SKM-1 (cell line): ENCODE measurements around the gene LAT.

Experiments used
- DNase-seq: peaks from one replicate; lab custom pipeline; 2025; ENCODE audit not compliant: unreplicated experiment; lab: John Stamatoyannopoulos, UW

The LAT gene

DNA sequence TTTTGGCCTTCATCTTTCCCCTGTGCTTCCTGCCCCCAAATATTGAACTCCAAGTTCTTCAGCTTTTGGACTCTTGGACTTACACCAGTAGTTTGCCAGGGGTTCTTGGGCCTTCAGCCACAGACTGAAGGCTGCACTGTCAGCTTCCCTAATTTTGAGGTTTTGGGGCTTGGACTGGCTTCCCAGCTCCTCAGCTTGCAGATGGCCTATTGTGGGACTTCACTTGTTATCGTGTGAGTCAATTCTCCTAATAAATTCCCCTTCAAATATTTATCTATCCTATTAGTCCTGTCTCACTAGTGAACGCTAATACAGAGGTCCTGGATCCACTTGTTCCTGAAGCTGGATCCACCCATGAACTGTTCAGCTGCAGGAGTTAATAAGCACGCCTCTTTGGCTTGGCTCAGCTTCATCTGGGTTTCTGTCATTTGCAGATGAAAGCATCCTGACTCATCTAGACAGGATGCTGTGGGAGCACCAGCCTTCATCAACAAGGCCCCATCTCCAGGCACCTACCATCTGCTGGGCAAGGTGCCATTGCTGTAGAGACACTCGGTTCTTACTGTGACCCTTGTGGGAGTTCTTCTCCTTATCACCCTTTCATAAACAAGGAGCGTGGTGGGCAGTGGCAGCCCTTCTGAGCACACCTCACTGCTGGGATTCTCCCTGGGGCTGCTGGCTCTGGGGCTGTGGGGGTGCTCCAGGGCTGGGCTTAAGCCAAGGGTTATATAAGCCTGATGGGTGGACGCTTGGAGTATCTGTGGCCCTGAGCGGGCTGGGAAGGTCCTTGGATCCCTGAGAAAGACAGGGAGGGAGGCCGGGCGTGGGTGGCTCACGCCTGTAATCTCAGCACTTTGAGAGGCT lies 23.1 kb downstream of the LAT start:
- no peak for DNase-seq

DNA sequence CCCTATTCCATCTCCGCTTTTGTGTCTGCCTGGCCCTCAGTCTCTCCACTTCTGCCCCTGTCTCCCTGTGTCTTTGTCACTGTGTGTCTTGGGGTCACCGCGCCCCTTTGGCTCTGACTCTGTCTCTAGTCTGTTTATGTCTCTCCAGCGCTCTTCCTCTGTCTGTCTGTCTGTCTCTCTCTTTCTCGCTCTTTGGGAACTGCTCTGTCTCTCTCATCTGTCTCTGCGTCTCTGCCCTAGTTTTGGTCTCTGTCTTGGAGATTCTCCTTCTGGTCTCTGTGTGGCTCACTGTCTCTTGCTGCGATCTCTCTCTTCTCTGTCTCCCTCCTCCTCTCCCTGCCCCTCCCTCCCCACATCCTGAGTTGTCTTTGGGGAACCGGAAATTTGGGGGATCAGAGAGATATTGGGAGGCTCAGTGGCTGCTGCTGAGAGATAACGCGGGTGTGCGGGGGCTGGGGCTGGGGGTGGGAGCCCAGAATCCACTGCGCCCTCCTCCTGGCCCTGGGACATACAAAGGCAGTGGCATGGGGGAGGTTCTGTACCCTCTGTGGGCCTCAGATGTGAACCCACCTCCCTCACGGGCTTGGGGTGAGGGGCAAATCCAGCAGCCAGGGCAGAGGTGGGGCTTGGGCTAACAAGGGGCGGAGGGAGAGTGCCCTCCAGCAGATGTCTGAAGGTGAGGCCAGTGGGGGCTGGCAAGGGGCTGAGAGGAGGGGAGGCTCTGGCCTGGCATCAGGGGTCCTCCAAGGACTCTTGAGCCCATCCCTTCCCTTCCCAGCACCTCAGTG lies 24.4 kb downstream of the LAT start:
- DNase-seq: no peak

- DNase-seq: no peak
Measured at GRCh38 chr16:29009838-29010166, 24.9 kb downstream of the LAT start.

- DNase-seq: no peak
Measured at GRCh38 chr16:29011112-29011511, 26.3 kb downstream of the LAT start.

- DNase-seq: no peak
Measured at GRCh38 chr16:29011851-29012250, 27.0 kb downstream of the LAT start.

DNA sequence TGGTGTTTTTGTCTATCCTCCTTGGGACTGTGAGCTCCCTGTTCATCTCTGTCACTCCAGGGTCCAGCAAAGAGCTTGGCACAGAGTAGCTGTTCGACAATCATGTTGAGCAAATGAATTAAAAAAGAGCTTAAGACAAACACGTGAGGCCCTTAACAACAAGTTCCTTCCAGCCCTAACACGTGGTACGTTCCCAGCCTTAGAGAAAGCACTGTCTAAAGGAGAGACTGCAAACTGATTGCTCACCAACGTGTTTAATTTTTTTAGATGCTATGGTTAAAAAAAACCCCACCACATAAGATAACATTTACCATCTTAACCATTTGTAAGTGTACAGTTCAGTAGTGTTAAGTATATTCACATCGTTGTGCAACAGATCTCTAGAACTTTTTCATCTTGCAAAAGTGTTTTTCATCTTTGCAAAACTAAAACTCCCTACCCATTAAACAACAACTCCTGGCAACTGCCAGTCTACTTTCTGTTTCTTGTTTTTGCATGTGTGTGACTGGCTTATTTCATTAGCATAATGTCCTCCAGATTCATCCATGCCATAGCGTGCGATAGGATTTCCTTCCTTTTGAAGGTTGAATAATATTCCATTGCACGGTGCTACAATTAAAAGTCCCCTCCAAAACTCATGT lies 28.2 kb downstream of the LAT start:
- no peak for DNase-seq

DNA sequence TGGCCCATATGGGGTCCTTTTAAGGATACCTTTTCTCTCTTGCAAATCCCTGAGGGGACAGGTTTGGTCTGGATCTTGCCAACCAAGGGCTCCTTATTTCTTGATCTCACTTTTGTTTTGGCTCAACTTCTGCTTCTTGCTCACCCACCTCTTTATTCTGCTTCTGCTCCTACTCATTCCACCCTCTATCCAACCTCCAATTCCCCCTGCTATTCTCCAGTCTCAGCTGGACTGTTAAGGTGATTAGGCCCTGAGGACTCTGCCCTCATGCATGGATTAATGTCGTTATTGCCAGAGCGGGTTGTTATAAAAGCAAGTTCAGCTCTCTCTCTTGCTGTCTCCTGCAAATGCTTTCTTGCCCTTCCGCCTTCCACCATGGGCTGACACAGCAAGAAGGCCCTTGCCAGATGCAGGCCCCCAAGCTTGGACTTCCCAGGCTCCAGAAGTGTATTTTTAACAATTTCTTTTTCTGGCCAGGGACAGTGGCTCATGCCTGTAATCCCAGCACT lies 29.8 kb downstream of the LAT start:
- no peak for DNase-seq

- no peak for DNase-seq
Measured at GRCh38 chr16:29022196-29022595, 37.3 kb downstream of the LAT start.

- no peak for DNase-seq
Measured at GRCh38 chr16:29023279-29024277, 38.7 kb downstream of the LAT start.

GRCh38 chr16:29024278-29024677 lies 39.4 kb downstream of the LAT start:
- DNase-seq: no peak

GRCh38 chr16:29025218-29025617 lies 40.4 kb downstream of the LAT start:
- DNase-seq: no peak

DNA sequence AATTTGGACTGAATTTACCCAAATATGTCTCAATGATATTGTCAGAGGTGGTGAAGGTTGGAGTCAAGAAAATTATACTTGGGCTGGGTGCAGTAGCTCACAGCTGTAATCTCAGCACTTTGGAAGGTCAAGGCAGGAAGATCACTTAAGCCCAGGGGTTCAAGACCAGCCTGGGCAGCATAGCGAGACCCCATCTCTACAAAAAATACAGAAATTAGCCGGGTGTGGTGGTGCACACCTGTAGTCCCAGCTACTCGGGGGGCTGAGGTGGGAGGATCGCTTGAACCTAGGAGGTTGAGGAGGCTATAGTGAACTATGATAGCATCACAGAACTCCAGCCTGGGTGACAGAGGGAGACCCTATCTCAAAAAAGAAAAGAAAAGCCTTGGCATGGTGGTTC lies 40.9 kb downstream of the LAT start:
- no peak for DNase-seq

DNA sequence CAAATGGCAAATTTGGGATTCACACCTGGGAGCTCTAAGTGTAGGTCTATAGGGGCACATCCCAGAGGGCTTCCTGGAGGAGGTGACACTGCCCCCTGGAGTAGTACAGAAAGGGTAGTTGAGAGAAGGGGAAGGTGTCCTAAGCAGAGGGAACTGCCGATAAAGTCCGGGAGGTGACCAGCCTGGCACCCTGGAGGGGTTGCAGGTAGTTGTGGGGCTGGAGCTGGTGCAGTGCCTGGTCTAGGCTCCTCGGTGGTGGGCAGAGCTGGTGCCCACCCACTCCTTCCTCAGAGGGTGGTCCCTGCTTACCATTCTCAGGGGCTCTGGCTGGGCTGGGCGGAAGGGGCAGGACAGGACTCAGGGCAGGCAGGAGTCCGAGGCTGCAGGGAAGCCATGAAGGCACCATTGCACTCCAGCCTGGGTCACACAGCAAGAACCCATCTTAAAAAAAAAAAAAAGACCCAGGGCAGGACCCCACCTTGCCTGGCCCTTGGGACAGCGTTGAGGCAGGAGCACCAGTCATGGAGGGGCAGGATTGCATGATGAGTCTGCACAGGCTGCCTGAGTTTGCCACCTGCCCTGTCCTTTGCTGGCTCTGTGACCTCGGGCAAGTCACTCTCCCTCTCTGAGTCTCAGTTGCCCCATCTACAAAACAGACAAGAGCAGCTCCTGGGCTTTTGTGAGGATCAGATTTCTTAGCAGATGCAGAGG lies 43.8 kb downstream of the LAT start:
- no peak for DNase-seq

GRCh38 chr16:29029168-29029994 lies 44.5 kb downstream of the LAT start:
- no peak for DNase-seq

DNA sequence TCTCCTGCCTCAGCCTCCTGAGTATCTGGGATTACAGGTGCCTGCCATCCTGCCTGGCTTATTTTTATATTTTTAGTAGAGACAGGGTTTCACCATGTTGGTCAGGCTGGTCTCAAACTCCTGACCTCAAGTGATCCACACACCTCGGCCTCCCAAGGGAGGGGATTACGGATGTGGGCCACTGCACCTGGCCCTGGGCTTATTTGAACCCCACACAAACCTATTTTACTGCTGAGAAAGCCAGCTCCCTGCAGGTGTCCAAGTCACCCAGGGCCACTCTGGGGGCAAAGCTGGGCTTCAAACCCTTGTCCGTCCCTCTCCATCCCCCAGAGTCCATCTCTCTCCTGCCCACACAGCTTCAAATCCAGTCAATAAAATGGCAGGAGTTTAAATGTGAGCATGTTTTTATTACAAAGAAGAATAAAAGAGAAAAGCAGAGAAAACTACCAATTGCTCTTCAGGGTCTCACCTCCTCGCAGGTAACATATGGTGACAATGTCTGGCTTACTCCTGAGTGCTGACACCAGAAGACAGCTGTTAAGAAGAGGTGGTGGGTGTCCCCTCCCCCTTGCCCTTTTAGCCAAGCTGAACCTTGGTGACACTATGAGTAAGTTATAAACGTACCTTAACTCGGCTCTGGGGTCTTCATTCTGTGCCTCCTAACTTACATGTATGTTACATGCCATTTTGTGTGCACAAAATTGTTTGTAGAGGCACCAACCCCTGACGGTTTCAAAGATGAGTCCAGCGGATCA lies 45.4 kb downstream of the LAT start:
- no peak for DNase-seq
